ENCODE results near the gene CHIA. TPM values are rescaled to one million over a fixed set of nuclear protein-coding genes. Genes with fewer than 3 reads are reported as not detected.

Gene CHIA
- total and polyA plus RNA-seq, 9 of the 15 experiments (the other 6 are each of a cell fraction or from before 2014, with no cell fraction given), result not detected

DNA sequence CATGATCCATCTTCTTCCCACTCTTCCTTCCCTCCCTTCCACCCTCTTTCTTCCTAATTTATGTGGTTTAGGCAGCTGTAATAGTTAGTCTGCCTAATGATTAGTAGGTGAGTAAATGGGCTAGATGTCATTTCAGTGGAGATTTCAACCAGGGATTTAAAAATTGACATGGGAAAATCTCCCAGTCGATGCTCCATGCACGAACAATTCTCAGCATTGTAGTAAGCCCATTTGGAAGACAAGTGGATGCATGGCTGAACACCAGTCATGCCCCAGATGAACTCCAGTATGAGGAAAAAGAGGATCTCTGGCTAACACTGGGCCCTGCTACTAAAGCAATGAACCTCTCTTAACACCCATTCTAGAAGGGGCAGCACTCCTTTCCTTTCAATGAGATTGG, 37.9 kb upstream of the CHIA start:
- no TSS peak for BruUV-seq (replicated peaks)
- no peak for FAIRE-seq
- peaks cover 4% of the 10 kb centered on the region; the same call in 1 of the 2 replicates for H4K20me1 ChIP-seq (replicated peaks; ENCODE audit: control insufficient read depth, insufficient read depth, low read length)
- H3K4me1 ChIP-seq (replicated peaks in 1 of 2; ENCODE audit: control insufficient read depth in 2 of 2, insufficient read depth in 2 of 2, low read length in 2 of 2), result no peaks in the 10 kb centered on the region
- no peaks in the 10 kb centered on the region for H3K9me1 ChIP-seq (ENCODE audit: control insufficient read depth, insufficient read depth, low read length)
- WGBS (ENCODE audit: insufficient coverage, low coverage, missing lambda C conversion rate), result 0% methylated on average over 2 of the region's 2 CpGs
- no peak overlapping the region for H2AFZ ChIP-seq (ENCODE audit: low read depth, low read length)
- H3K9ac ChIP-seq (ENCODE audit: insufficient read depth in 1 of 2, low read depth in 2 of 2, low read length in 2 of 2), result no peak overlapping the region
- H3K4me2 ChIP-seq (ENCODE audit: insufficient read depth, low read length), result no peak overlapping the region
- ChIA-PET POLR2A (no interaction called here), CTCF (ENCODE audit: low intra/inter-chr PET ratio) (no interaction called here)
- TF ChIP-seq ZNF76 (CRISPR knock-in tag; IDR thresholded peaks at IDR 0.05; ENCODE audit: borderline replicate concordance) (no peak), RBM17 (IDR thresholded peaks at IDR 0.05; ENCODE audit: borderline replicate concordance, low read depth, low read length) (no peak), ZNF785 (CRISPR knock-in tag; IDR thresholded peaks at IDR 0.05) (no peak), NR2C1 (IDR thresholded peaks at IDR 0.05) (no peak), NR2C1 (tag; IDR thresholded peaks at IDR 0.05) (no peak), FOXP1 (CRISPR knock-in tag; IDR thresholded peaks at IDR 0.05) (no peak)
- TF ChIP-seq, protein P1, sequence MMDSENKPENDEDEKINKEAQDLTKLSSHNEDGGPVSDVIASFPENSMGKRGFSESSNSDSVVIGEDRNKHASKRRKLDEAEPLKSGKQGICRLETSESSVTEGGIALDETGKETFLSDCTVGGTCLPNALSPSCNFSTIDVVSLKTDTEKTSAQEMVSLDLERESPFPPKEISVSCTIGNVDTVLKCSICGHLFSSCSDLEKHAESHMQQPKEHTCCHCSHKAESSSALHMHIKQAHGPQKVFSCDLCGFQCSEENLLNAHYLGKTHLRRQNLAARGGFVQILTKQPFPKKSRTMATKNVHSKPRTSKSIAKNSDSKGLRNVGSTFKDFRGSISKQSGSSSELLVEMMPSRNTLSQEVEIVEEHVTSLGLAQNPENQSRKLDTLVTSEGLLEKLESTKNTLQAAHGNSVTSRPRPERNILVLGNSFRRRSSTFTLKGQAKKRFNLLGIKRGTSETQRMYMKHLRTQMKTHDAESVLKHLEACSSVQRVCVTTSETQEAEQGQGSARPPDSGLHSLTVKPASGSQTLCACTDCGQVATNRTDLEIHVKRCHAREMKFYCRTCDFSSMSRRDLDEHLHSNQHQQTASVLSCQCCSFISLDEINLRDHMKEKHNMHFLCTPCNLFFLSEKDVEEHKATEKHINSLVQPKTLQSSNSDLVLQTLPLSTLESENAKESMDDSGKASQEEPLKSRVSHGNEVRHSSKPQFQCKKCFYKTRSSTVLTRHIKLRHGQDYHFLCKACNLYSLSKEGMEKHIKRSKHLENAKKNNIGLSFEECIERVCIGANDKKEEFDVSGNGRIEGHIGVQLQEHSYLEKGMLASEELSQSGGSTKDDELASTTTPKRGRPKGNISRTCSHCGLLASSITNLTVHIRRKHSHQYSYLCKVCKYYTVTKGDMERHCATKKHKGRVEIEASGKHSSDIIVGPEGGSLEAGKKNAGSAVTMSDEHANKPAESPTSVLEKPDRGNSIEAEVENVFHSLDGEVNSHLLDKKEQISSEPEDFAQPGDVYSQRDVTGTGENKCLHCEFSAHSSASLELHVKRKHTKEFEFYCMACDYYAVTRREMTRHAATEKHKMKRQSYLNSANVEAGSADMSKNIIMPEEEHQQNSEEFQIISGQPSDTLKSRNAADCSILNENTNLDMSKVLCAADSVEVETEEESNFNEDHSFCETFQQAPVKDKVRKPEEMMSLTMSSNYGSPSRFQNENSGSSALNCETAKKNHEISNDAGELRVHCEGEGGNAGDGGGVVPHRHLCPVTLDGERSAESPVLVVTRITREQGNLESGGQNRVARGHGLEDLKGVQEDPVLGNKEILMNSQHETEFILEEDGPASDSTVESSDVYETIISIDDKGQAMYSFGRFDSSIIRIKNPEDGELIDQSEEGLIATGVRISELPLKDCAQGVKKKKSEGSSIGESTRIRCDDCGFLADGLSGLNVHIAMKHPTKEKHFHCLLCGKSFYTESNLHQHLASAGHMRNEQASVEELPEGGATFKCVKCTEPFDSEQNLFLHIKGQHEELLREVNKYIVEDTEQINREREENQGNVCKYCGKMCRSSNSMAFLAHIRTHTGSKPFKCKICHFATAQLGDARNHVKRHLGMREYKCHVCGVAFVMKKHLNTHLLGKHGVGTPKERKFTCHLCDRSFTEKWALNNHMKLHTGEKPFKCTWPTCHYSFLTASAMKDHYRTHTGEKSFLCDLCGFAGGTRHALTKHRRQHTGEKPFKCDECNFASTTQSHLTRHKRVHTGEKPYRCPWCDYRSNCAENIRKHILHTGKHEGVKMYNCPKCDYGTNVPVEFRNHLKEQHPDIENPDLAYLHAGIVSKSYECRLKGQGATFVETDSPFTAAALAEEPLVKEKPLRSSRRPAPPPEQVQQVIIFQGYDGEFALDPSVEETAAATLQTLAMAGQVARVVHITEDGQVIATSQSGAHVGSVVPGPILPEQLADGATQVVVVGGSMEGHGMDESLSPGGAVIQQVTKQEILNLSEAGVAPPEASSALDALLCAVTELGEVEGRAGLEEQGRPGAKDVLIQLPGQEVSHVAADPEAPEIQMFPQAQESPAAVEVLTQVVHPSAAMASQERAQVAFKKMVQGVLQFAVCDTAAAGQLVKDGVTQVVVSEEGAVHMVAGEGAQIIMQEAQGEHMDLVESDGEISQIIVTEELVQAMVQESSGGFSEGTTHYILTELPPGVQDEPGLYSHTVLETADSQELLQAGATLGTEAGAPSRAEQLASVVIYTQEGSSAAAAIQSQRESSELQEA (IDR thresholded peaks at IDR 0.05; ENCODE audit: low read depth), result no peak
- TF ChIP-seq, protein P2, sequence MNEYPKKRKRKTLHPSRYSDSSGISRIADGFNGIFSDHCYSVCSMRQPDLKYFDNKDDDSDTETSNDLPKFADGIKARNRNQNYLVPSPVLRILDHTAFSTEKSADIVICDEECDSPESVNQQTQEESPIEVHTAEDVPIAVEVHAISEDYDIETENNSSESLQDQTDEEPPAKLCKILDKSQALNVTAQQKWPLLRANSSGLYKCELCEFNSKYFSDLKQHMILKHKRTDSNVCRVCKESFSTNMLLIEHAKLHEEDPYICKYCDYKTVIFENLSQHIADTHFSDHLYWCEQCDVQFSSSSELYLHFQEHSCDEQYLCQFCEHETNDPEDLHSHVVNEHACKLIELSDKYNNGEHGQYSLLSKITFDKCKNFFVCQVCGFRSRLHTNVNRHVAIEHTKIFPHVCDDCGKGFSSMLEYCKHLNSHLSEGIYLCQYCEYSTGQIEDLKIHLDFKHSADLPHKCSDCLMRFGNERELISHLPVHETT (CRISPR knock-in tag; conservative IDR thresholded peaks at IDR 0.05 in 1 of 2, IDR thresholded peaks at IDR 0.05 in 1 of 2), result no peak
- H3K27me3 ChIP-seq (ENCODE audit: control insufficient read depth in 2 of 2, insufficient read depth in 2 of 2, low read length in 2 of 2), result peaks cover 9 to 10% of the 10 kb centered on the region in 2 experiments; a peak in 3 of 5 replicates
- no peaks in the 10 kb centered on the region for H3K36me3 ChIP-seq (ENCODE audit: control insufficient read depth, insufficient read depth, low read length)
- H3K79me2 ChIP-seq (ENCODE audit: control insufficient read depth, insufficient read depth, low read length), result no peaks in the 10 kb centered on the region
- H3K27ac ChIP-seq (ENCODE audit: extremely low read depth, low read depth, low read length), result no peak overlapping the region
- H3K4me3 ChIP-seq, result no peak overlapping the region
- DNase-seq (ENCODE audit: extremely low read depth in 1 of 4, low spot score in 3 of 4), result no peak
- in situ Hi-C loops (cut with MboI), result no loop called here
- ATAC-seq, result no peak
- H3K9me3 ChIP-seq (replicated peaks; ENCODE audit: control insufficient read depth, insufficient read depth, low read depth, low read length), result no peaks in the 10 kb centered on the region
- intact Hi-C loops (cut with micrococcal nuclease), result no loop called here
